ENCODE data around the gene FCHSD2. TPM values are rescaled to one million over a fixed set of nuclear protein-coding genes. Genes with fewer than 3 reads are reported as not detected.

FCHSD2 gene
- total RNA-seq, 1 experiment from 2014 or later: 7.1 TPM

DNA sequence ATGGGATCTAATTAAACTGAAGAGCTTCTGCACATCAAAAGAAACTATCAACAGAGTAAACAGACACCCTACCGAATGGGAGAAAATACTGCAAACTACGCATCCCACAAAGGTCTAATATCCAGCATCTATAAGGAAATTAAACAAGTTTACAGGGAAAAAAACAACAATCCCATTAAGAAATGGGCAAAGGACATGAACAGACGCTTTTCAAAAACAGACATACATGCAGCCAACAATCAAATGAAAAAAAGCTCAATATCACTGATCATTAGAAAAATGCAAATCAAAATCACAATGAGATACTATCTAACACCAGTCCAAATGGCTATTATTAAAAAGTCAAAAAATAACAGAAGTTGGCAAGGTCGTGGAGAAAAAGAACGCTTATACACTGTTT lies 117.5 kb downstream of the FCHSD2 start:
- Histone ChIP-seq H3K36me3 (ENCODE audit: low read depth, low read length) (peaks cover 12% of the 10 kb centered on the region; the same call in 1 of the 2 replicates), H3K9ac (ENCODE audit: low read length) (no peak overlapping the region), H3K4me3 (ENCODE audit: low read length) (no peak overlapping the region), H2AFZ (ENCODE audit: low read length) (no peak overlapping the region), H3K9me3 (ENCODE audit: low read length) (no peaks in the 10 kb centered on the region), H3K9me2 (replicated peaks; ENCODE audit: low read length) (no peaks in the 10 kb centered on the region), H3F3A (ENCODE audit: low read length, unreplicated experiment) (no peaks in the 10 kb centered on the region), H3K27ac (ENCODE audit: low read length) (no peak overlapping the region), H4K20me1 (ENCODE audit: low read length) (no peaks in the 10 kb centered on the region), H3K79me2 (ENCODE audit: low read length) (no peaks in the 10 kb centered on the region), H3K4me2 (ENCODE audit: low read length) (no peak overlapping the region), H3K27me3 (ENCODE audit: low read length) (no peaks in the 10 kb centered on the region), H3K4me1 (ENCODE audit: insufficient read depth, low read length) (no peaks in the 10 kb centered on the region)
- no TSS peak for BruUV-seq (replicated peaks)
- POLR2A ChIA-PET (ENCODE audit: unreplicated experiment): no interaction called here
- intact Hi-C loops (cut with micrococcal nuclease): no loop called here
- CTCF ChIA-PET: no interaction called here
- TF ChIP-seq EZH2 (IDR thresholded peaks at IDR 0.05; ENCODE audit: low read length, unreplicated experiment) (no peak), EZH2phosphoT487 (IDR thresholded peaks at IDR 0.05; ENCODE audit: borderline replicate concordance, low read length) (no peak)
- TF ChIP-seq, protein P1, sequence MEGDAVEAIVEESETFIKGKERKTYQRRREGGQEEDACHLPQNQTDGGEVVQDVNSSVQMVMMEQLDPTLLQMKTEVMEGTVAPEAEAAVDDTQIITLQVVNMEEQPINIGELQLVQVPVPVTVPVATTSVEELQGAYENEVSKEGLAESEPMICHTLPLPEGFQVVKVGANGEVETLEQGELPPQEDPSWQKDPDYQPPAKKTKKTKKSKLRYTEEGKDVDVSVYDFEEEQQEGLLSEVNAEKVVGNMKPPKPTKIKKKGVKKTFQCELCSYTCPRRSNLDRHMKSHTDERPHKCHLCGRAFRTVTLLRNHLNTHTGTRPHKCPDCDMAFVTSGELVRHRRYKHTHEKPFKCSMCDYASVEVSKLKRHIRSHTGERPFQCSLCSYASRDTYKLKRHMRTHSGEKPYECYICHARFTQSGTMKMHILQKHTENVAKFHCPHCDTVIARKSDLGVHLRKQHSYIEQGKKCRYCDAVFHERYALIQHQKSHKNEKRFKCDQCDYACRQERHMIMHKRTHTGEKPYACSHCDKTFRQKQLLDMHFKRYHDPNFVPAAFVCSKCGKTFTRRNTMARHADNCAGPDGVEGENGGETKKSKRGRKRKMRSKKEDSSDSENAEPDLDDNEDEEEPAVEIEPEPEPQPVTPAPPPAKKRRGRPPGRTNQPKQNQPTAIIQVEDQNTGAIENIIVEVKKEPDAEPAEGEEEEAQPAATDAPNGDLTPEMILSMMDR (conservative IDR thresholded peaks at IDR 0.05; ENCODE audit: low read depth, low read length): no peak
- DNase-seq (no peak), ATAC-seq (no peak)

DNA sequence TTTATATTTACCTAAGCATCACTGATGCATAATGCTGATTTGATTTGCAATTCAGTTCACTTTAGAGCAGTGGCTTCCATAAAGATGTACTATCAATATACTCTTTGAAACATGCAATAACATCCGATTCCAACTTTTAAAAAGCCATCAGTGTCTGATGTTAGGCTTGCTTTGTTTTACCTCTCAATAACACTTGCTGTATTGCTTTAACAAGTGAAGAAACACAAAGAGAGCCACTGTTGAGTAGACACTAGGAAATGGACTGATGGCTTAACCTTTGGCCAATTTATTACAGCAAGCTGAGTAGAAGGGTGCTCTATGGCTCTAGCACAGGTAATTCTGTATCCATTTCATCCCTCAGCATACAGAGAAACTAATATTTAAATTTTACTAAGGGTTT lies 122.1 kb downstream of the FCHSD2 start:
- H3K27me3 ChIP-seq (ENCODE audit: low read length): no peaks in the 10 kb centered on the region
- CTCF ChIA-PET: no interaction called here
- no peak overlapping the region for H3K9ac ChIP-seq (ENCODE audit: low read length)
- BruUV-seq (replicated peaks): no TSS peak
- no peaks in the 10 kb centered on the region for H3K4me1 ChIP-seq (ENCODE audit: insufficient read depth, low read length)
- intact Hi-C loops (cut with micrococcal nuclease): no loop called here
- no peaks in the 10 kb centered on the region for H3F3A ChIP-seq (ENCODE audit: low read length, unreplicated experiment)
- H2AFZ ChIP-seq (ENCODE audit: low read length): no peak overlapping the region
- no peaks in the 10 kb centered on the region for H3K9me3 ChIP-seq (ENCODE audit: low read length)
- no peaks in the 10 kb centered on the region for H3K36me3 ChIP-seq (ENCODE audit: low read depth, low read length)
- TF ChIP-seq EZH2phosphoT487 (IDR thresholded peaks at IDR 0.05; ENCODE audit: borderline replicate concordance, low read length) (no peak), EZH2 (IDR thresholded peaks at IDR 0.05; ENCODE audit: low read length, unreplicated experiment) (no peak)
- TF ChIP-seq, protein P1 (conservative IDR thresholded peaks at IDR 0.05; ENCODE audit: low read depth, low read length): no peak
- H3K79me2 ChIP-seq (ENCODE audit: low read length): no peaks in the 10 kb centered on the region
- no peak for DNase-seq
- no peaks in the 10 kb centered on the region for H4K20me1 ChIP-seq (ENCODE audit: low read length)
- no peak overlapping the region for H3K4me3 ChIP-seq (ENCODE audit: low read length)
- H3K27ac ChIP-seq (ENCODE audit: low read length): no peak overlapping the region
- POLR2A ChIA-PET (ENCODE audit: unreplicated experiment): no interaction called here
- H3K4me2 ChIP-seq (ENCODE audit: low read length): no peak overlapping the region
- no peaks in the 10 kb centered on the region for H3K9me2 ChIP-seq (replicated peaks; ENCODE audit: low read length)
- ATAC-seq: no peak

DNA sequence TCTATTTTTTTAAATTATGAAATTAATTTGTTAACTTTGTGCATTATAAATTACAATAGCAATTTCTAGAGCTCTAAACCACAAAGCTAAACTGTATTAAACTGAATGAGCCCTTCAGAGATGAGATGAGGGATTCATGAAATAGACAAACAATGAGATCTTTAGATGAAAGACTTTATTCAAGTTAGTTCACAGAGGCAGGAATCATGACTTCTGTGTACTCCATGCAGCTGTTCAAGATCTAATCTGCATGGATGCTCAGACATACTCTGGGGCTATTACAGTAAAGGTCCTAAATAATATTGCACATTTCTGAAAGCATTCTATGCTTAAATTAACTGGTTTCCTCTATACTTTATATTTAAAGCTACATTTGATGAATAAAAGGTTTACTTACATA lies 122.7 kb downstream of the FCHSD2 start:
- H3K4me1 ChIP-seq (ENCODE audit: insufficient read depth, low read length): no peaks in the 10 kb centered on the region
- H3K36me3 ChIP-seq (ENCODE audit: low read depth, low read length): no peaks in the 10 kb centered on the region
- ChIA-PET POLR2A (ENCODE audit: unreplicated experiment) (no interaction called here), CTCF (no interaction called here)
- no peak overlapping the region for H3K4me3 ChIP-seq (ENCODE audit: low read length)
- H3K9me3 ChIP-seq (ENCODE audit: low read length): no peaks in the 10 kb centered on the region
- H2AFZ ChIP-seq (ENCODE audit: low read length): no peak overlapping the region
- intact Hi-C loops (cut with micrococcal nuclease): no loop called here
- H3K27ac ChIP-seq (ENCODE audit: low read length): no peak overlapping the region
- no peak for ATAC-seq
- H3K79me2 ChIP-seq (ENCODE audit: low read length): no peaks in the 10 kb centered on the region
- H3K9me2 ChIP-seq (replicated peaks; ENCODE audit: low read length): no peaks in the 10 kb centered on the region
- no peaks in the 10 kb centered on the region for H3F3A ChIP-seq (ENCODE audit: low read length, unreplicated experiment)
- H3K9ac ChIP-seq (ENCODE audit: low read length): no peak overlapping the region
- H3K27me3 ChIP-seq (ENCODE audit: low read length): no peaks in the 10 kb centered on the region
- TF ChIP-seq, protein P1 (conservative IDR thresholded peaks at IDR 0.05; ENCODE audit: low read depth, low read length): no peak
- TF ChIP-seq EZH2 (IDR thresholded peaks at IDR 0.05; ENCODE audit: low read length, unreplicated experiment): no peak
- TF ChIP-seq EZH2phosphoT487 (IDR thresholded peaks at IDR 0.05; ENCODE audit: borderline replicate concordance, low read length): no peak
- H3K4me2 ChIP-seq (ENCODE audit: low read length): no peak overlapping the region
- BruUV-seq (replicated peaks): no TSS peak
- no peaks in the 10 kb centered on the region for H4K20me1 ChIP-seq (ENCODE audit: low read length)
- DNase-seq: no peak
